ENCODE data around the gene OR8D1. TPM values are rescaled to one million over a fixed set of nuclear protein-coding genes. Genes with fewer than 3 reads are reported as not detected.

OR8D1 gene
- total RNA-seq, 1 experiment from 2014 or later: not detected

DNA sequence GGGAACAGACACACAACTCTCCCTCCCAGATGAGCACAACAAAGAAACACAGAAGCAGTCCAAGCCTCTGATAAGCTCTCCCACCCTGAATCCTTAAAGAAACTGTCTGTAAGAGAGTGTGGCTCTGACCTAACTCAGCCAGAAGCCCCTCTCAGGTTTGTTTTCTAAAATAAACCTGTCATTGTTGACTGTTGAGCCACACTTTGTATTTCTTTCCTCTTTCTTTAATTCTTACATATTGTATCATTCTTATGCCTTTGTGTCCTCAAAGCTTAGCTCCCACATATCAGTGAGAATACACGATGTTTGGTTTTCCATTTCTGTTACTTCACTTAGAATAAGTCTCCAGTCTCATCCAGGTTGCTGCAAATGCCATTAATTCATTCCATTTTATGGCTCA is 14.0 kb upstream of the OR8D1 start (continued):
- TF ChIP-seq AFF4 (CRISPR knock-in tag; IDR thresholded peaks at IDR 0.05; ENCODE audit: borderline replicate concordance): no peak
- no peak for TF ChIP-seq NR3C1 (CRISPR knock-in tag; conservative IDR thresholded peaks at IDR 0.05; ENCODE audit: low read depth)
- TF ChIP-seq SMAD4 (CRISPR knock-in tag; IDR thresholded peaks at IDR 0.05): no peak
- no peak for TF ChIP-seq MAX (CRISPR knock-in tag; IDR thresholded peaks at IDR 0.05)
- TF ChIP-seq GRHL2 (CRISPR knock-in tag; IDR thresholded peaks at IDR 0.05; ENCODE audit: insufficient replicate concordance, severe bottlenecking): no peak
- TF ChIP-seq, protein P1, sequence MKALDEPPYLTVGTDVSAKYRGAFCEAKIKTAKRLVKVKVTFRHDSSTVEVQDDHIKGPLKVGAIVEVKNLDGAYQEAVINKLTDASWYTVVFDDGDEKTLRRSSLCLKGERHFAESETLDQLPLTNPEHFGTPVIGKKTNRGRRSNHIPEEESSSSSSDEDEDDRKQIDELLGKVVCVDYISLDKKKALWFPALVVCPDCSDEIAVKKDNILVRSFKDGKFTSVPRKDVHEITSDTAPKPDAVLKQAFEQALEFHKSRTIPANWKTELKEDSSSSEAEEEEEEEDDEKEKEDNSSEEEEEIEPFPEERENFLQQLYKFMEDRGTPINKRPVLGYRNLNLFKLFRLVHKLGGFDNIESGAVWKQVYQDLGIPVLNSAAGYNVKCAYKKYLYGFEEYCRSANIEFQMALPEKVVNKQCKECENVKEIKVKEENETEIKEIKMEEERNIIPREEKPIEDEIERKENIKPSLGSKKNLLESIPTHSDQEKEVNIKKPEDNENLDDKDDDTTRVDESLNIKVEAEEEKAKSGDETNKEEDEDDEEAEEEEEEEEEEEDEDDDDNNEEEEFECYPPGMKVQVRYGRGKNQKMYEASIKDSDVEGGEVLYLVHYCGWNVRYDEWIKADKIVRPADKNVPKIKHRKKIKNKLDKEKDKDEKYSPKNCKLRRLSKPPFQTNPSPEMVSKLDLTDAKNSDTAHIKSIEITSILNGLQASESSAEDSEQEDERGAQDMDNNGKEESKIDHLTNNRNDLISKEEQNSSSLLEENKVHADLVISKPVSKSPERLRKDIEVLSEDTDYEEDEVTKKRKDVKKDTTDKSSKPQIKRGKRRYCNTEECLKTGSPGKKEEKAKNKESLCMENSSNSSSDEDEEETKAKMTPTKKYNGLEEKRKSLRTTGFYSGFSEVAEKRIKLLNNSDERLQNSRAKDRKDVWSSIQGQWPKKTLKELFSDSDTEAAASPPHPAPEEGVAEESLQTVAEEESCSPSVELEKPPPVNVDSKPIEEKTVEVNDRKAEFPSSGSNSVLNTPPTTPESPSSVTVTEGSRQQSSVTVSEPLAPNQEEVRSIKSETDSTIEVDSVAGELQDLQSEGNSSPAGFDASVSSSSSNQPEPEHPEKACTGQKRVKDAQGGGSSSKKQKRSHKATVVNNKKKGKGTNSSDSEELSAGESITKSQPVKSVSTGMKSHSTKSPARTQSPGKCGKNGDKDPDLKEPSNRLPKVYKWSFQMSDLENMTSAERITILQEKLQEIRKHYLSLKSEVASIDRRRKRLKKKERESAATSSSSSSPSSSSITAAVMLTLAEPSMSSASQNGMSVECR (CRISPR knock-in tag; IDR thresholded peaks at IDR 0.05; ENCODE audit: borderline replicate concordance): no peak
- no peak for TF ChIP-seq SMAD3 (CRISPR knock-in tag; IDR thresholded peaks at IDR 0.05; ENCODE audit: borderline replicate concordance)

- TF ChIP-seq ETV6 (CRISPR knock-in tag; IDR thresholded peaks at IDR 0.05) (no peak), SP1 (CRISPR knock-in tag; conservative IDR thresholded peaks at IDR 0.05) (no peak), ZNF423 (CRISPR knock-in tag; IDR thresholded peaks at IDR 0.05) (no peak), ZNF263 (CRISPR knock-in tag; IDR thresholded peaks at IDR 0.05; ENCODE audit: low read depth) (no peak)
- DNase-seq (ENCODE audit: low spot score): no peak
- no peak for ATAC-seq
- POLR2A ChIA-PET: no interaction called here
- H3K4me3 Mint-ChIP-seq: no peak overlapping the region
- no peak overlapping the region for H3K27ac Mint-ChIP-seq
- CTCF ChIA-PET: interaction anchor here (1.8 kb wide), 1 partner anchor 128 kb away, joined by 3 read pairs; no protein-coding TSS in a partner anchor
- H3K4me1 Mint-ChIP-seq: no peaks in the 10 kb centered on the region
- no peaks in the 10 kb centered on the region for H3K27me3 Mint-ChIP-seq (ENCODE audit: low read depth)
- peaks cover 6% of the 10 kb centered on the region; the same call in 1 of the 2 replicates for H3K36me3 Mint-ChIP-seq
- peaks cover 24% of the 10 kb centered on the region for H3K9me3 Mint-ChIP-seq
These were observed 8.6 kb upstream of the OR8D1 start for GRCh38 chr11:124322356-124322755.

DNA sequence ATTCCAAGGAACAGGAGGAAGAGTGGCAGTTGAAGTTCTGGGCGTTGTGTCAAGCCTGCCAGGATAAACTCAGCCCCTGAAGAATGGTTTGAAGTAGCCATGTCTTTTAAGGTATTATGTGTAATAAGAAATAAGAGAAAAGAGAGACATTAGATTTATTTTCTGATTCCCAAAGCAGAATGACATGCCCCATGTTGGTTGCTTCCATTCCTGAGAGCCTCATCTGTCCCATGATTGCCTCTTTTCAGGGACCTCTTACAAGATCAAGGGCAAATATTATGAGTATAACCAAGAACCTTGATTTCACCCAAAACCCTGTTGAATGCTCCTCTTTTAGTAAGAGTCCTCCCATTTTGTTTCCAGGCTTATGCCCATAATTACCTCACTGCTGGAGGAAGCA is 6.3 kb upstream of the OR8D1 start, which contains the start of gene OR8D2:
OR8D2 (minus strand) TSS at position 101 of the 400 bp plus-strand sequence; CDS start at position 101, 0 bp downstream.
- Mint-ChIP-seq H3K4me1 (no peaks in the 10 kb centered on the region), H3K4me3 (no peak within 1 kb of the TSS), H3K27ac (no peak within 1 kb of the TSS), H3K27me3 (ENCODE audit: low read depth) (no peaks in the 10 kb centered on the region), H3K36me3 (no peaks in the 10 kb centered on the region), H3K9me3 (peaks cover 8% of the 10 kb centered on the region)
- no peak for DNase-seq (ENCODE audit: low spot score)
- ChIA-PET POLR2A (no interaction called here), CTCF (no interaction called here)
- no peak for ATAC-seq
- TF ChIP-seq MAX (CRISPR knock-in tag; IDR thresholded peaks at IDR 0.05) (no peak), SMAD3 (CRISPR knock-in tag; IDR thresholded peaks at IDR 0.05; ENCODE audit: borderline replicate concordance) (no peak), OVOL2 (CRISPR knock-in tag; IDR thresholded peaks at IDR 0.05; ENCODE audit: borderline replicate concordance) (no peak), ZNF219 (CRISPR knock-in tag; IDR thresholded peaks at IDR 0.05; ENCODE audit: borderline replicate concordance) (no peak), ATF3 (CRISPR knock-in tag; conservative IDR thresholded peaks at IDR 0.05) (no peak), FOXK1 (CRISPR knock-in tag; IDR thresholded peaks at IDR 0.05) (no peak), ZNF671 (CRISPR knock-in tag; IDR thresholded peaks at IDR 0.05) (no peak), PREB (CRISPR knock-in tag; IDR thresholded peaks at IDR 0.05; ENCODE audit: borderline replicate concordance) (no peak), KAT7 (CRISPR knock-in tag; IDR thresholded peaks at IDR 0.05; ENCODE audit: borderline replicate concordance) (no peak)
- TF ChIP-seq, protein P2, sequence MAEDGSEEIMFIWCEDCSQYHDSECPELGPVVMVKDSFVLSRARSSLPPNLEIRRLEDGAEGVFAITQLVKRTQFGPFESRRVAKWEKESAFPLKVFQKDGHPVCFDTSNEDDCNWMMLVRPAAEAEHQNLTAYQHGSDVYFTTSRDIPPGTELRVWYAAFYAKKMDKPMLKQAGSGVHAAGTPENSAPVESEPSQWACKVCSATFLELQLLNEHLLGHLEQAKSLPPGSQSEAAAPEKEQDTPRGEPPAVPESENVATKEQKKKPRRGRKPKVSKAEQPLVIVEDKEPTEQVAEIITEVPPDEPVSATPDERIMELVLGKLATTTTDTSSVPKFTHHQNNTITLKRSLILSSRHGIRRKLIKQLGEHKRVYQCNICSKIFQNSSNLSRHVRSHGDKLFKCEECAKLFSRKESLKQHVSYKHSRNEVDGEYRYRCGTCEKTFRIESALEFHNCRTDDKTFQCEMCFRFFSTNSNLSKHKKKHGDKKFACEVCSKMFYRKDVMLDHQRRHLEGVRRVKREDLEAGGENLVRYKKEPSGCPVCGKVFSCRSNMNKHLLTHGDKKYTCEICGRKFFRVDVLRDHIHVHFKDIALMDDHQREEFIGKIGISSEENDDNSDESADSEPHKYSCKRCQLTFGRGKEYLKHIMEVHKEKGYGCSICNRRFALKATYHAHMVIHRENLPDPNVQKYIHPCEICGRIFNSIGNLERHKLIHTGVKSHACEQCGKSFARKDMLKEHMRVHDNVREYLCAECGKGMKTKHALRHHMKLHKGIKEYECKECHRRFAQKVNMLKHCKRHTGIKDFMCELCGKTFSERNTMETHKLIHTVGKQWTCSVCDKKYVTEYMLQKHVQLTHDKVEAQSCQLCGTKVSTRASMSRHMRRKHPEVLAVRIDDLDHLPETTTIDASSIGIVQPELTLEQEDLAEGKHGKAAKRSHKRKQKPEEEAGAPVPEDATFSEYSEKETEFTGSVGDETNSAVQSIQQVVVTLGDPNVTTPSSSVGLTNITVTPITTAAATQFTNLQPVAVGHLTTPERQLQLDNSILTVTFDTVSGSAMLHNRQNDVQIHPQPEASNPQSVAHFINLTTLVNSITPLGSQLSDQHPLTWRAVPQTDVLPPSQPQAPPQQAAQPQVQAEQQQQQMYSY (CRISPR knock-in tag; IDR thresholded peaks at IDR 0.05): no peak
